B cell (primary cell): ENCODE results near the gene ZC3H7A. TPM values are rescaled to one million over a fixed set of nuclear protein-coding genes. Genes with fewer than 3 reads are reported as not detected.

Experiments
- ATAC-seq: fragments of 200-7000 bp; cut with Tn5 transposase; one replicate; pipeline ENCODE4 v1.10.0; 2021; ENCODE audit warnings: low read depth, mild to moderate bottlenecking, moderate number of reproducible peaks, moderate library complexity
- CTCF ChIA-PET: fragments of 350-600 bp; sonication (Branson Sonifier 250); formaldehyde crosslinking; loops from one replicate; lab custom pipeline; 2021; ENCODE audit warnings: antibody characterized with exemption, inconsistent platforms; lab: Charles Lee
- POLR2A ChIA-PET: fragments of 350-600 bp; sonication (Branson Sonifier 250); formaldehyde crosslinking; loops from one replicate; lab custom pipeline; 2021; ENCODE audit warnings: antibody characterized with exemption; lab: Charles Lee
- DNase-seq: peaks from one replicate; pipeline ENCODE4 v3.0.0; 2013
- H2AFZ ChIP-seq: 2 replicates; pipeline ENCODE4 v1.6.1; 2012; ENCODE audit warnings: mild to moderate bottlenecking, low read depth, low read length; ENCODE audit not compliant: insufficient read depth, poor library complexity, severe bottlenecking
- H3K27ac ChIP-seq, 2 donors: 1 replicate in 1 of 2; 2 replicates in 1 of 2; pipeline ENCODE4 v1.5.1; 2012 to 2013; ENCODE audit warnings: low read length in 2 of 2, mild to moderate bottlenecking in 2 of 2, moderate library complexity in 1 of 2
- H3K27me3 ChIP-seq, 4 experiments: fragments of 200-600 bp in 1 of 4; sonication (generic) in 1 of 4; replicated peaks in 1 of 4; 1 replicate in 2 of 4; 2 replicates in 2 of 4; pipeline versions ENCODE4 v1.6.1 to v1.7.0; 2013 to 2016; ENCODE audit warnings: low read length in 3 of 4, mild to moderate bottlenecking in 2 of 4, mixed read lengths in 1 of 4, moderate library complexity in 1 of 4; ENCODE audit not compliant: insufficient read depth in 4 of 4, control insufficient read depth in 3 of 4; ENCODE audit errors: control extremely low read depth in 1 of 4
- H3K36me3 ChIP-seq, 2 experiments: replicated peaks in 1 of 2; 1 replicate in 1 of 2; 2 replicates in 1 of 2; pipeline versions ENCODE4 v1.6.1 to v1.7.1; 2013; ENCODE audit warnings: low read length in 1 of 2; ENCODE audit not compliant: insufficient read depth in 2 of 2, control insufficient read depth in 1 of 2; ENCODE audit errors: control extremely low read depth in 1 of 2, extremely low read depth in 1 of 2
- H3K4me1 ChIP-seq, 2 donors: fragments of 200-600 bp in 1 of 2; sonication (generic) in 1 of 2; 1 replicate in 1 of 2; 2 replicates in 1 of 2; pipeline versions ENCODE4 v1.5.1 to v1.6.1; 2013 to 2017; ENCODE audit warnings: low read length in 2 of 2; ENCODE audit not compliant: control insufficient read depth in 2 of 2, insufficient read depth in 2 of 2
- H3K4me2 ChIP-seq: replicated peaks from 2 replicates; pipeline ENCODE3; 2012; ENCODE audit warnings: mild to moderate bottlenecking, low read depth, low read length; ENCODE audit not compliant: poor library complexity, severe bottlenecking
- H3K4me3 ChIP-seq, 5 experiments: fragments of 200-600 bp in 1 of 5; sonication (generic) in 1 of 5; 1 replicate in 3 of 5; 2 replicates in 2 of 5; pipeline versions ENCODE4 v1.5.1 to v1.7.0; 2011 to 2016; ENCODE audit warnings: low read length in 4 of 5, mild to moderate bottlenecking in 4 of 5, low read depth in 2 of 5, control low read depth in 1 of 5, moderate library complexity in 1 of 5; ENCODE audit not compliant: insufficient read depth in 1 of 5; ENCODE audit errors: control extremely low read depth in 1 of 5, extremely low read depth in 1 of 5
- H3K79me2 ChIP-seq: fragments of 200-600 bp; sonication (generic); one replicate; pipeline ENCODE4 v1.6.0; 2016; ENCODE audit warnings: low read length; ENCODE audit not compliant: control insufficient read depth, insufficient read depth
- H3K9ac ChIP-seq: fragments of 200-600 bp; sonication (generic); 2 replicates; pipeline ENCODE4 v1.6.1; 2017; ENCODE audit warnings: mild to moderate bottlenecking, low read length, moderate library complexity
- H3K9me3 ChIP-seq, 3 donors: one replicate each; pipeline versions ENCODE4 v1.6.1 to v1.7.1; 2013; ENCODE audit warnings: low read length in 2 of 3; ENCODE audit not compliant: control insufficient read depth in 2 of 3, insufficient read depth in 1 of 3; ENCODE audit errors: control extremely low read depth in 1 of 3
- H4K20me1 ChIP-seq: 2 replicates; pipeline ENCODE4 v1.6.0; 2012; ENCODE audit warnings: mild to moderate bottlenecking, low read length; ENCODE audit not compliant: insufficient read depth, control insufficient read depth, poor library complexity, severe bottlenecking
- H3K27ac Mint-ChIP-seq: one replicate; pipeline ENCODE4 v1.8.0; 2021; ENCODE audit warnings: mixed read lengths
- H3K27me3 Mint-ChIP-seq: one replicate; pipeline ENCODE4 v1.8.0; 2021; ENCODE audit warnings: mixed read lengths
- H3K4me1 Mint-ChIP-seq: one replicate; pipeline ENCODE4 v1.8.0; 2021; ENCODE audit warnings: mixed read lengths
- H3K4me3 Mint-ChIP-seq: one replicate; pipeline ENCODE4 v1.8.0; 2021; ENCODE audit warnings: mixed read lengths
- H3K9me3 Mint-ChIP-seq: one replicate; pipeline ENCODE4 v1.8.0; 2022; ENCODE audit warnings: mixed read lengths; ENCODE audit not compliant: insufficient read depth
- CTCF ChIP-seq: fragments of 200-600 bp; IDR thresholded peaks from one replicate; pipeline ENCODE4 v1.8.0; 2022; ENCODE audit warnings: antibody characterized with exemption, mild to moderate bottlenecking
- EZH2 ChIP-seq: IDR thresholded peaks from 2 replicates; pipeline ENCODE4 v1.6.1; 2012; ENCODE audit warnings: borderline replicate concordance, low read depth, mild to moderate bottlenecking, moderate library complexity, low read length; ENCODE audit not compliant: insufficient read depth, poor library complexity, severe bottlenecking
- WGBS: methylation state at CpG from one replicate; pipeline ENCODE4 v1.1.5; 2013; ENCODE audit warnings: missing lambda C conversion rate; ENCODE audit not compliant: insufficient coverage; 5-methylcytosine and 5-hydroxymethylcytosine counted together
- intact Hi-C: fragments of 100-400 bp; cut with micrococcal nuclease; formaldehyde crosslinking; loops from one replicate; pipeline ENCODE4 v1.10.0; 2022
- polyA plus RNA-seq: library from polyadenylated mRNA; depleted of rRNA; stranded (reverse); fragments of >200 nt; gene quantifications from 2 replicates; pipeline ENCODE4 v1.2.3, GENCODE V29; 2012
- total RNA-seq, 2 donors: library from RNA; stranded (reverse); fragments of 120-200 nt in 1 of 2; gene quantifications; 1 replicate in 1 of 2; 2 replicates in 1 of 2; pipeline versions ENCODE4 v1.2.3 to v1.2.4, GENCODE V29; 2013 to 2022

The ZC3H7A gene
- total and polyA plus RNA-seq, 2 donors (not counting 1 experiment from before 2014, with no cell fraction given): 40.8 to 126 TPM

DNA sequence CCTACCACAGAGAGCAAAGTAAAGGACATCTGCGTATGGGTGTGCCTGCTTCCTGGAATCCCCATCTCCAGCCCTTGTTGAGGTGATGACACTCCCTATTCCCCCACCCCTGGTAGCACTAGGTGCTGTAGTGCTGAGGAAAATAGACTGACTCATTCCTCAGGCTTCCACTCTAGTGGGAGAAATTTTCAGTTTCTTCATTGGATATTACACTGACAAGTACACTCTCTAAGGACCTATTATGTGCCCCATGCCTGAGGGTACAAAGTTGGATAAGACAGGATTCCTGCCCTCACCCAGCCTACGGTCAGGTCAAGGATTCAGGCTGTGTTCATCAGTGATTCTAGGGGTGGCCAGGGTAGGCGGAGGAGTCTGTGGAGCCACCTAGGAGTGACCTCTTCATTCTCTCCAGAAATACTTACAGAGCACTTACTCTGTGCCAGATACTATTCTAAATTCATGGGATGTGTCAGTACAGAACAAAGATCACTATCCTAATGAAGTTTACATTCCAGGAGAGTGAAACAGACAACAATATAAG lies 4.5 kb upstream of the ZC3H7A start:
- no peaks in the 10 kb centered on the region for H3K9me3 Mint-ChIP-seq
- no peaks in the 10 kb centered on the region for H3K36me3 ChIP-seq
- peaks cover 60% of the 10 kb centered on the region for H3K79me2 ChIP-seq
- H3K27me3 Mint-ChIP-seq: no peaks in the 10 kb centered on the region
- H3K4me3 ChIP-seq: no peak overlapping the region
- no peak overlapping the region for H2AFZ ChIP-seq
- no peaks in the 10 kb centered on the region for H3K9me3 ChIP-seq
- H3K4me1 ChIP-seq: peaks cover 29 to 31% of the 10 kb centered on the region in 2 donors
- H4K20me1 ChIP-seq: peaks cover under 1% of the 10 kb centered on the region
- ChIA-PET POLR2A (no interaction called here), CTCF (no interaction called here)
- H3K27me3 ChIP-seq: no peaks in the 10 kb centered on the region
- intact Hi-C loops: no loop called here
- H3K9ac ChIP-seq: no peak overlapping the region
- H3K4me1 Mint-ChIP-seq: peaks cover 37% of the 10 kb centered on the region
- WGBS: 80% methylated on average over 1 of the region's 3 CpGs
- ATAC-seq: no peak
- peak overlapping the region in 1 of 2 donors; percentile 96 for H3K27ac ChIP-seq
- no peak overlapping the region for H3K4me2 ChIP-seq
- DNase-seq: no peak
- TF ChIP-seq EZH2 (no peak), CTCF (no peak)
- peak overlapping the region; percentile 71 for H3K27ac Mint-ChIP-seq
- H3K4me3 Mint-ChIP-seq: no peak overlapping the region

DNA sequence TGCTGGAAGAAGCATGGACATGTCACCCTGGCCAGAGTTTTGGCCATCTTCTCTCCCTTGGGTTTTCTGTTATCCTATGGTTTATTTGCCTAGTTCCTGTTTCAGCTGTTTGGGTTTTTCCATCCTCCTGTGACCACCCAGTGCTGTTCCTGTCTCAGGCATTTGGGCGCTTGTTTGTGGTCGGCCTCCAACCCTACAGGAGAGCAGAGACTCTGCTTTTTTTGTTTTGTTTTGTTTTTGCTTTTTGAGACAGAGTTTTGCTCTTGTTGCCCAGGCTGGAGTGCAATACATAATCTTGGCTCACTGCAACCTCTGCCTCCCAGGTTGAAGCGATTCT lies 3.3 kb upstream of the ZC3H7A start:
- DNase-seq: no peak
- peak overlapping the region; percentile 4 to 96 for H3K27ac ChIP-seq
- Mint-ChIP-seq H3K27me3 (no peaks in the 10 kb centered on the region), H3K4me1 (peaks cover 44% of the 10 kb centered on the region), H3K27ac (peak overlapping the region; percentile 98), H3K9me3 (no peaks in the 10 kb centered on the region), H3K4me3 (peak overlapping the region; percentile 55)
- H3K79me2 ChIP-seq: peaks cover 72% of the 10 kb centered on the region
- no peaks in the 10 kb centered on the region for H3K27me3 ChIP-seq
- peaks cover 37 to 39% of the 10 kb centered on the region in 2 donors for H3K4me1 ChIP-seq
- peak overlapping the region; percentile 99 for H3K4me2 ChIP-seq
- POLR2A ChIA-PET: no interaction called here
- no peaks in the 10 kb centered on the region for H3K9me3 ChIP-seq
- peaks cover 3% of the 10 kb centered on the region for H4K20me1 ChIP-seq
- TF ChIP-seq EZH2 (no peak), CTCF (no peak)
- no peak overlapping the region for H2AFZ ChIP-seq
- ATAC-seq: no peak
- H3K9ac ChIP-seq: no peak overlapping the region
- intact Hi-C loops: no loop called here
- WGBS: 73% methylated on average over 2 of the region's 3 CpGs
- H3K4me3 ChIP-seq: no peak overlapping the region
- no peaks in the 10 kb centered on the region for H3K36me3 ChIP-seq
- CTCF ChIA-PET: interaction anchor here (1.4 to 6.7 kb wide), 2 partner anchors 17 to 40 kb away, joined by 5 to 67 read pairs; no protein-coding TSS in a partner anchor
